DMS53 treated with DMSO at 0.1 percent for 48 hours (cell line): ENCODE data around the gene ATP1B4.
A peak's percentile ranks its signal among the peaks of the same experiment; 100 is the strongest.
"Not testable (repeated sequence)": the region's sequence is repeated elsewhere in the genome, so short reads cannot be mapped to it uniquely, and the experiment has no call there.

Experiments
- DNase-seq: peaks from one replicate; lab custom pipeline; 2025; ENCODE audit not compliant: unreplicated experiment; lab: John Stamatoyannopoulos, UW

The ATP1B4 gene

DNA sequence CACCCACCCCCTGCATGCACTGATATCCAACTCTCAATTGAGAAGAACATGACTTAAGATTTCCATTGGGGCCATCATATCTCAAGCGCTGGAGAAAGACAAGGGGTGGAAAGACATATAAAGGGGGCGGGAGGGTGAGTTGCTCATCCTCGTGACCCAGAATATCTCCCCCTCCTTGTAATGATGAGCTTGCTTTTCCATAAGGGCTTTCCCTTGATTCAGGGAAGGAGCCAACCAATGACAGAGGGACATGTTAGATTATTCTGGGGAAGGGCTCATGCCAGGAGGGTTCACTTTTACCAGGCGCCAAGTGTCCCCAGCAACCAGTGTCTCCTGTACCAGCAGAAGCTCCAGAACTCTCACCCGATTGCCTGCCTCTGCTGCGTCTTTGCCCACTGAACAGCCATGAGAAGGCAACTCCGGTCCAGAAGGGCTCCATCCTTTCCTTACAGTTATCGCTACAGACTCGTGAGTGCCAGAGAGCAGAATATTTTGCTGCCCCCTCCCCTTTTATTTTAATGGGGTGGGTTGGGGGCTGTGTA lies at the start of gene ATP1B4:
Gene ATP1B4, plus strand, starts transcription at position 326 of the 542 bp plus-strand sequence. Its CDS starts 80 bp downstream, at position 406.
- DNase-seq, result no peak

DNA sequence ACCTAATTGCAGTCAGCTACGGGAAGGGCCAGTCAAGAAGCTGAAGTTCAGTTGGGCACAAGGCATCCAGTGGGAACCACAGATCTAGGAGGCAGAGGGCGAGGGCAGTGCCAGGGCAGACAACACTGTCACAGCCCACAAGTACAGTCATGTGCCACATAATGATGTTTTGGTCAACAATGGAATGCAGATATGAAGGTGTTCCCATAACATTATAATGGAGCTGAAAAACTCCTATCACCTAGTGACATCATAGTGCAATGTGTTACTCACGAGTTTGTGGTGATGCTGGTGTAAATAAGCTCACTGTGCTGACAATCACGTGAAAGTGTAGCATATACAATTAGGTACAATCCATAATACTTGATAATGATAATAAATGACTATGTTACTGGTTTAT lies 46.1 kb upstream of the ATP1B4 start:
- no peak for DNase-seq

GRCh38 chrX:120316587-120317283 lies 45.2 kb upstream of the ATP1B4 start:
- peak; percentile 80 for DNase-seq

DNA sequence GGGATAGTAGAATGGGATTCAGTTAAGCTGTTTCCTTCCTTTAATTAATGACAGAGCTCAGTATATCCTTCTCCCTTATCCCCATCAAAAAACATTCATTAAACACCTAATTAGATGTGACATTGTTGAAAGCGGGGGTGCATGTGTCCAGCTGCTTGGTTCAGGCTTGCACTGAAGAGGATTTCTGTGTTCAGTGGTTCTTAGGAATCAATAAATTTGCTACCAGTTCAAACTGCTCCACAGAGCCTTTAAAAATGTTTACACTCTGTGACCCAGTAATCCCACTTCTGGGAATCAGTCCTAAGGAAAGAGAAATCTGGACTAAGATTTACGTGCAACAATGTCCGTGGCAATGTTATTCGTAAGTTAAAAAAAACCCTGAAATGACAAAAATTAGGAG lies 43.5 kb upstream of the ATP1B4 start:
- no peak for DNase-seq

- DNase-seq, result no peak
Observed at GRCh38 chrX:120321520-120322281, 40.2 kb upstream of the ATP1B4 start.

- no peak for DNase-seq
Observed at GRCh38 chrX:120331116-120331515, 30.8 kb upstream of the ATP1B4 start.

DNA sequence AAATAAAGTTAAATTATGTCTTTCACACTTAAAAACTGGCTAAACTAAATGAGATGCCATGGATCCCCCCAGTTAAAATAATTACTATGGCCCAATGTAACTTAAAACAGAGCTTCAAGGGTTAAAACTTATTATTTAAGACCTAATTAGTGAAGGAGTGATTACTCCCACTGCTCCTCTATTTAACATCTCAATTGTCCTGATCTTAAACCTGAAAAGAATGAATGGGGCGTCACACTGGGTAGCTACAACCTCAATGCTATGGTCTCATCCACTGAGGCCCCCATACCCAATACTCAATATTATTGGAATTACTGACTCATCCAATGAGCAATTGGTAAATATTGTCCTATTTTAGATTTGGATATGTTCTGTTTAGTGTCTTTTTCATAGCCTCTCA lies 29.5 kb upstream of the ATP1B4 start:
- DNase-seq, result no peak

GRCh38 chrX:120334151-120334550 lies 27.7 kb upstream of the ATP1B4 start:
- DNase-seq, result no peak

GRCh38 chrX:120334603-120335002 lies 27.3 kb upstream of the ATP1B4 start:
- DNase-seq, result no peak

- DNase-seq, result no peak
Observed at GRCh38 chrX:120335289-120335688, 26.6 kb upstream of the ATP1B4 start.

DNA sequence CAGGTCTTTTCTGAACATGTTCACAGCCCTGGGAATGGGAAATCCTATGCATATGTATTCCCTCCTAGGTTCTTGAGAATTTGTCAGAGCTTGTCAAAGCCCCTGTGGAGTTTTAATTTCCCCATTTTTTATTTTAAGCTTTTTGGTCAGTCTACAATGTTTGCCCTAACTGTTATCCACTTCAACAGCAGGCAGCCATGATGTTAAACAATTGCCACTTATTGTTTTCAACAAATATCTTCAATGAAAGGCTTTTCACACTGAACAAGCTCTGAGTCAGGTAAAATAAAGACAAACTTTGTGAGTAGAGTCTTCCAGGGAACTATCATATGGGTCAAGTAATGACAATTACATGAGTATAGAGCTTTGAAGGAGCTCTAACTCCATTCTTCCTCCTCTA lies 25.0 kb upstream of the ATP1B4 start:
- no peak for DNase-seq

- not testable (repeated sequence) for DNase-seq
Observed at GRCh38 chrX:120344566-120344965, 17.3 kb upstream of the ATP1B4 start.

GRCh38 chrX:120350450-120351138 lies 11.3 kb upstream of the ATP1B4 start:
- no peak for DNase-seq

DNA sequence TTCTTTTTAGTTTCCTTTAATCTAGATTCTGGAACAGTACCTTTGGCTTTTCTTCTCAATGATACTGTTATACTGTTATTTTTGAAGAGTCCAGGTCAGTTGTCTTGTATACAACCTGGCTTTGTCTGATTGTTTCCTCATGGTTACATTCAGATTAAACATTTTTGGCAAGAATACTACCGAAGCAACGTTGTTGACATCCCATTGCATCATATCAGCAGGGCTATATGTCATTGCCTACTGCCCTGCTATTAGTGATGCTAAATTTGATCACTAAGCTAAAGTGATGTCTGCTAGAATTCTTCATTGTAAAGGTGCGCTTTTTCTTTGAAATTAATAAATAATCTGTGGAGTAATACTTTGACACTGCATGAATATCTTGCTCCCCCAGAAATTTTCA lies 5.8 kb upstream of the ATP1B4 start:
- no peak for DNase-seq

DNA sequence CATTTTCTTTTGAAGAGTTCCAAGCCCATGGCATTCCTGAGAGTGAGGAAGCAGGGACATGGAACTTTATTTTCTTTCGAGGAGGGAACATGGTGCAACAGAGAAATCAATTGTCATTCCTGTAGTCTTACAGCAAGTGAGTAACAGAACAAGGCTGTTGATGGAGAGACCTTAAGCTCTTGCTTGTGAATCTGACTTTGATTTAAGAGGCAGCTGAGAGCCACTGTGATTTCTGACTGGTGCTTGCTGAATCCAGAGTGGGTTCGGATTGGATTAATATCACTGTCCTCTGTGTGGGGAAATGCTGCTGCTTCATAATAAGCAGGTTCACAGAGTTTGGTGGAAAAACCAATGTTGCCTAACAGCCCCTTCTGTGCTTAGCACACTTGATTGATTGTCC lies 4.7 kb upstream of the ATP1B4 start:
- DNase-seq, result no peak

GRCh38 chrX:120358737-120359456 lies 3.0 kb upstream of the ATP1B4 start:
- no peak for DNase-seq

DNA sequence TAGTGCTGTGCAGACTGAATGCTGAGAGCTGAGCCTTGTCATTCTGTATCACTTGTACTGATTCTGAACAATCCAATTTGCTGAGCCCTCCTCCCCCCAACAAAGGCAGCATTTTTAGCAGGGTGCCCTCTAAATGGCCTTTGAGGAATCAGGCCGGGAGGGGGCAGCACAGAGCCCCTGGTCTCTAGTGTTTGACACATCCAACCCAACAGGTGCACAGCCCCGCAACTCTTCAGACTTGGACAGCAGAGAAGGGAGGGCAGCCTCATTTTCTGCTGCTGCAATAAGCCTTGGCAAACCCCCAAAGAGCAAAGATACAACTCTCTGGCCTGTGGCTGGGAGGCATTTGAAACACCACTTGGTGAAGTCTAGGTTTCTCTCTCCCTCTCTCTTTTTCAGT lies 3.4 kb downstream of the ATP1B4 start:
- peak; percentile 10 for DNase-seq

- DNase-seq, result no peak
Observed at GRCh38 chrX:120365968-120366367, 4.1 kb downstream of the ATP1B4 start.

GRCh38 chrX:120366794-120367193 lies 4.9 kb downstream of the ATP1B4 start:
- no peak for DNase-seq

DNA sequence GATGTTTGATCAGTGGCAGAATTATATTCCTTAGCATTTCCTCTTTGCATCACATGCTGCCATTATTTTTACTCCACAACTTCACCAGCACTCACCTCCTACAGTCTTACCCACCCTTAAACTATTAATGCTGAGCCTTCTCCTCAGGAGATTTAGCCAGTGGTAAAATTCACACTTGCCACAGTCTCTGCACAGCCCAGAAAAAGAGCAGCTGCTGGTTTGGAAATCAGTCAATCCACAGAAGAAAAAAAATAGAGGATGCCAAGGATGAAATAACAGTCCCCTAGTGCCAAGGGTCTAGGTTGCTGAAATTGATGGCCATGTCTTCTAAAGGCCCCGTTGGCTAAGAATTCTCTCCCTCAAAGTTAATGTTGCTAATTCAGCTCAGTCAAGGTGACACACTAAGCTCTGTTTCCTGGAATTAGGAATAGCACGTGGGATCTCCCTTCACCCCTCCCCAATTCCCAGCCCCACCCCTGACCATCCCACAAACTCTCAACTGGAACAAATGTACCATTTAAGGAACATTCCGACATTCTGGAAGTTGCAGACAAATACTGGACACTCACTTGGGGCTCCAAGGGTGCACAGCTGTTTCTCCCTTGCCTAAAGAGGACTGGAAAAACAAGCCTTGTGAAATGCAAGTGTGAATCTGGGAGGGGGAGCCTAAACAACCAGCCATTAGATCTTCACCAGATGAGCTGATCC lies 5.7 kb downstream of the ATP1B4 start:
- no peak for DNase-seq
